GM12878 (cell line): ENCODE results near the gene MEF2D. TPM values are rescaled to one million over a fixed set of nuclear protein-coding genes. Genes with fewer than 3 reads are reported as not detected.

Experiments
- ATAC-seq: fragments of 200-7000 bp; cut with Tn5 transposase; 3 replicates; pipeline ENCODE4 v1.9.1; 2020; ENCODE audit warnings: mild to moderate bottlenecking, moderate library complexity
- BruUV-seq: library from RNA; stranded (reverse); fragments of 400-500 nt; replicated peaks from 2 replicates; lab custom pipeline; 2021; lab: Mats Ljungman, UMichigan
- CTCF ChIA-PET: fragments of 300-600 bp; sonication (Branson Sonifier 250); formaldehyde crosslinking; extraction: SDS; loops from one replicate; lab custom pipeline; 2021; ENCODE audit warnings: inconsistent platforms; lab: Yijun Ruan, JAX
- POLR2A ChIA-PET: fragments of 350-600 bp; formaldehyde crosslinking; extraction: SDS; loops from one replicate; lab custom pipeline; 2021; ENCODE audit warnings: inconsistent platforms; lab: Charles Lee
- RAD21 ChIA-PET: fragments of 300-600 bp; sonication (Branson Sonifier 250); formaldehyde crosslinking; loops from one replicate; lab custom pipeline; 2023; ENCODE audit warnings: antibody characterized with exemption; ENCODE audit not compliant: unreplicated experiment; lab: Charles Lee
- SMC1A ChIA-PET: fragments of 300-600 bp; sonication (Branson Sonifier 250); formaldehyde crosslinking; loops from one replicate; lab custom pipeline; 2023; ENCODE audit not compliant: unreplicated experiment, uncharacterized antibody; lab: Charles Lee
- DNase-seq: peaks from one replicate; pipeline ENCODE4 v3.0.0-alpha.2; 2011; ENCODE audit warnings: low read depth, low spot score
- FAIRE-seq: peaks from 3 replicates; lab custom pipeline; 2011; peaks lifted over from hg19 to GRCh38; lab: Jason Lieb, UNC
- H2AFZ ChIP-seq: 2 replicates; pipeline ENCODE4 v1.6.0; 2011; ENCODE audit warnings: low read depth, low read length, control low read depth; ENCODE audit not compliant: control insufficient read depth
- H3K27ac ChIP-seq: 2 replicates; pipeline ENCODE4 v1.5.1; 2011; ENCODE audit warnings: control low read depth; ENCODE audit not compliant: control insufficient read depth, insufficient read depth
- H3K27me3 ChIP-seq, 2 experiments: replicated peaks in 1 of 2; 2 replicates each; pipeline versions ENCODE4 v1.6.0 to v1.6.1; 2011; ENCODE audit warnings: low read length in 1 of 2; ENCODE audit not compliant: control insufficient read depth in 2 of 2, insufficient read depth in 2 of 2
- H3K36me3 ChIP-seq, 2 experiments: 2 replicates each; pipeline ENCODE4 v1.5.1; 2011; ENCODE audit warnings: low read length in 1 of 2; ENCODE audit not compliant: control insufficient read depth in 2 of 2, insufficient read depth in 2 of 2
- H3K4me1 ChIP-seq: 2 replicates; pipeline ENCODE4 v1.6.1; 2011; ENCODE audit warnings: mild to moderate bottlenecking, low read length, moderate library complexity, mixed read lengths; ENCODE audit not compliant: control insufficient read depth, insufficient read depth
- H3K4me2 ChIP-seq: 2 replicates; pipeline ENCODE4 v1.6.0; 2011; ENCODE audit warnings: control low read depth; ENCODE audit not compliant: control insufficient read depth, insufficient read depth
- H3K4me3 ChIP-seq: fragments of 200-600 bp; sonication (generic); 2 replicates; pipeline ENCODE4 v1.5.1; 2016
- H3K79me2 ChIP-seq: 2 replicates; pipeline ENCODE4 v1.6.0; 2011; ENCODE audit warnings: low read length; ENCODE audit not compliant: control insufficient read depth, insufficient read depth
- H3K9ac ChIP-seq: 2 replicates; pipeline ENCODE4 v1.8.0; 2011; ENCODE audit warnings: low read length, control low read depth, mixed read lengths; ENCODE audit not compliant: control insufficient read depth, insufficient read depth
- H3K9me3 ChIP-seq: replicated peaks from 3 replicates; pipeline ENCODE4 v1.5.1; 2011; ENCODE audit warnings: mild to moderate bottlenecking, low read length; ENCODE audit not compliant: control insufficient read depth, insufficient read depth
- H4K20me1 ChIP-seq: 2 replicates; pipeline ENCODE4 v1.6.0; 2011; ENCODE audit not compliant: control insufficient read depth, insufficient read depth
- IKZF2 ChIP-seq, 2 experiments: fragments of 450-650 bp; IDR thresholded peaks; 2 replicates each; pipeline ENCODE4 v1.6.1; 2017; ENCODE audit warnings: mild to moderate bottlenecking in 2 of 2, moderate library complexity in 2 of 2
- IRF4 ChIP-seq: IDR thresholded peaks from 2 replicates; pipeline ENCODE4 v1.6.1; 2011; ENCODE audit warnings: low read depth, low read length
- WGBS: methylation state at CpG from one replicate; pipeline ENCODE4 v1.1.6; 2016; ENCODE audit warnings: low lambda C conversion rate; ENCODE audit not compliant: insufficient replicate concordance, insufficient coverage; ENCODE audit errors: missing lambda C conversion rate; 5-methylcytosine and 5-hydroxymethylcytosine counted together
- in situ Hi-C: fragments of 300-500 bp; cut with MboI; formaldehyde crosslinking; loops from 9 replicates; pipeline ENCODE4 v1.14.3; 2018; ENCODE audit warnings: mixed read lengths
- intact Hi-C: fragments of 100-400 bp; cut with micrococcal nuclease; formaldehyde crosslinking; loops from one replicate; pipeline ENCODE4 v1.14.2; 2022; ENCODE audit not compliant: unreplicated experiment
- polyA plus RNA-seq, 11 experiments: library from polyadenylated mRNA; depleted of rRNA in 4 of 11; unstranded in 6 of 11; stranded (reverse) in 5 of 11; fragments of >200 nt; fragmentation: Nextera tagmentation in 4 of 11; fragmentation: Illumina TruSeq in 1 of 11; extraction: Ambion mirVana in 4 of 11; extraction: Trizol in 1 of 11; gene quantifications; 1 replicate in 1 of 11; 2 replicates in 10 of 11; pipeline versions ENCODE4 v1.2.1 to v1.2.3, GENCODE V29; 2011 to 2016; ENCODE audit warnings: inconsistent platforms in 2 of 11, missing spikeins in 2 of 11, low read depth in 1 of 11
- total RNA-seq, 4 experiments: library from RNA; depleted of rRNA in 3 of 4; stranded (reverse); fragments of >200 nt in 3 of 4; fragmentation: Illumina TruSeq in 1 of 4; extraction: Trizol in 1 of 4; gene quantifications; 2 replicates each; pipeline versions ENCODE4 v1.2.1 to v1.2.3, GENCODE V29; 2013 to 2021

Gene MEF2D
- total and polyA plus RNA-seq, 10 of the 15 experiments (the other 5 are each of a cell fraction or from before 2014, with no cell fraction given), result 0.61 to 53.0 (median 15.2) TPM

DNA sequence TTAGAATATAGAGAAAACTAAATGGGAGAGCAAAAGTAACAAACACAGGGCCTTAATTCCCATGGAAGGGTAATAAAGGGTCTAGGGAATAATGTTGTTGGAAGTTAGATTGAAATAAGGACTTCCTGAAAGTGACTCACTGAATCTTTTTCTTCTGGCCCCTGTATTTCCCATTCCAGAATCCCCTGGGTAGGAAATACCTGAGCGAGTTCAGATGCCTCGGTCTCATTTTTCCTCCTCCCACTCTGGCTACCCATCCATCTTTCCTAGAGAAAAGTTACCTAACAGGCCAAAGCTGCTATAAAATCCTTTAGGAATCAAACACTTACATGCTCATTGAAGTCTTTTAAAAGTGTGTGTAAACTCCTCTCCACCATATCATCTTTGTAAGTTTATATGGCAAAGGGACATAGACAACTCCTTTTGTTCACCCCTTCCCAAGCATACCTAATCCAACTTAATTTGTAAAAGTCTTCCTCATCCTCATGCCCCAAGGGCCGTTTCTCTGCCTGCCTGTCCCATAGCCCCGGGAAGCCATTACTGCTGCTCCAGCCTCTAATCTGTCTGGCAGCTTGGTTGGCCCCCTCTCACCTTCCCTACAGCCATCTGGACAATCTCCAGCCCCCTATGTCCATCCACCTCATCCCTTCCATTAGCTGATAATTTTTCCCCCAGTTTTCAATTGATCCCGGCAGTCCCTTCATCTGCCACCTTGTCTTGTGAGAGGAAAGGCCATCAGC, 3.3 kb upstream of the MEF2D start:
- Histone ChIP-seq H3K27ac (peak overlapping the region; percentile 98), H3K9ac (peak overlapping the region; percentile 76), H4K20me1 (no peaks in the 10 kb centered on the region), H3K4me3 (no peak overlapping the region; the same call in 1 of the 2 replicates), H3K9me3 (no peaks in the 10 kb centered on the region), H3K27me3 (no peaks in the 10 kb centered on the region), H3K4me2 (0 out of 2 replicates have a peak overlapping the region, but pooled peaks have one; percentile 93), H2AFZ (no peak overlapping the region), H3K4me1 (peaks cover 53% of the 10 kb centered on the region), H3K36me3 (no peaks in the 10 kb centered on the region), H3K79me2 (peaks cover 23% of the 10 kb centered on the region)
- no peak for ATAC-seq
- ChIA-PET CTCF (interaction anchor here (0.6 to 10.0 kb wide), 9 partner anchors 8 to 564 kb away, joined by 3 to 175 read pairs (median 4); partner anchors contain the start of gene GPATCH4), RAD21 (interaction anchor here (0.8 to 5.8 kb wide), 6 partner anchors 8 to 161 kb away, joined by 3 to 323 read pairs (median 6); no protein-coding TSS in a partner anchor), SMC1A (interaction anchor here (0.6 to 16.4 kb wide), 4 partner anchors 14 to 58 kb away, joined by 3 to 460 read pairs (median 4); no protein-coding TSS in a partner anchor), POLR2A (interaction anchor here (1.7 to 17.1 kb wide), 4 partner anchors 13 to 222 kb away, joined by 4 to 630 read pairs (median 8); partner anchors contain the start of genes MEF2D and SMG5)
- in situ Hi-C loops, result no loop called here
- no peak for DNase-seq
- intact Hi-C loops, result loop anchor here (5.0 to 10.0 kb wide), 2 partner anchors 241 to 263 kb away; partner anchors contain the start of genes MRPL24 and PRCC
- FAIRE-seq, result no peak
- BruUV-seq, result no TSS peak
- WGBS, result 65% methylated on average over 5 of the region's 5 CpGs
- TF ChIP-seq IRF4 (no peak), IKZF2 (IDR thresholded peaks at IDR 0.05) (0 out of 4 replicates have a peak, but pooled peaks of 1 of the 2 experiments have one; percentile 9)
- TF ChIP-seq, all 136 proteins: peak for 1
